ENCODE data around the gene TPD52L3.
A peak's percentile ranks its signal among the peaks of the same experiment; 100 is the strongest.

Gene TPD52L3

DNA sequence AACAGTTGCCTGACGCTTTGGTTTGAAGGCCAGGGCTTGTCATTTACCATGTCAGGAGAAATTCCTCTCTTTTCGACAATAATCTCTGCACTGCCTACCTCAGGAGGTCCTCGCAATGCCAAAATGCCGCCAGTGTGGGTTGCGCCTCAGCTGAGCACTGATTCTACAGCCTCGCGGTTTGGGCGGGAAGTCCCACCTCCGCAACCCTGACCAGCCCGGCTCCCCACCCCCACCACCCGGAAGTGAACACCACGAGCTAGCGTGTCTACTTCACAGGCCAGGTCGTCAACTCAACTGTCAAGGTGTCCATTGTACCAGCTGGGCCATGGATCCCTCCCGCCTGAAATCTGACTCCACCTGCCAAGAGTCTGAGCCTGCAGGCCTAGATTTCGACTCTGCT is at the start of gene TPD52L3:
Gene TPD52L3, plus strand, starts transcription at position 273 of the 400 bp plus-strand sequence. CDS start 221 bp downstream, outside the sequence.
- no peak for DNase-seq (ENCODE audit: low read depth in 2 of 2)

DNA sequence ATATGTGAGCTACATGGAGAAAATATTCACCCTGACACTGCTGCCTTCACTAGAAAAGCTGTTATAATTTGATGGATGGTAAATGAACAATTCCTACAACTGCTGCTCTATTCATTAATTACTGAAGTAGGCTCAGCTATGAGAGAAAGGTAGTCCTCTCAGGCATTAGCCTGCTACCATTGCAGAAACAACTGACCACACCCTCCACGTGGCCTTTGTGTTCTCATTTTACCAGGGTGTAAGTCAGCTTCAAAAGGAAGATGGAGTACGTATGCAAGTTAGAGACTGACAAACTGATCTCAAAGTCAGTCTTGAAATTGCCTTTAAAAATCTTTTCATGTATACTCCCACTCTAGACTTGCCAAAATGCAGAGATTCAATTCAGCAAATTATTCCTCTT is 26.3 kb upstream of the TPD52L3 start:
- DNase-seq (ENCODE audit: low read depth in 2 of 2): no peak

DNA sequence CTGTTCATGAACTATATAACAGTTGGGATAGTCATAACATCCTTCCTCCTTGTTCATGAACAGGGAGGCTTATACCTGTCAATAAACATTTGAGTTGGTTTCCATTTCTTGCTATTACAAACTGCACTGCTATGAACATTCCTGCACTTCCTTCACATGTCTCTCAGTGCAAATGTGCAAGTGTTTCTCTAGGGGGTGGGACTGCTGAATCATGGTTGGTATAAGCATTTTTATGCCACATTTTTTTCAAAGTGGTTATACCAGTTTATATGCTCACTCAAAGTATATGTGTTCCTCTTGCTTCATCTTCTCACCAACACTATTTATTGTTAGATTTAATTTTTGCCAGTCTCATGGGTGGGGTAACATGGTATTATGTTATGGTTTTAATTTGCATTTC is 25.8 kb upstream of the TPD52L3 start:
- no peak for DNase-seq (ENCODE audit: low read depth in 2 of 2)

DNA sequence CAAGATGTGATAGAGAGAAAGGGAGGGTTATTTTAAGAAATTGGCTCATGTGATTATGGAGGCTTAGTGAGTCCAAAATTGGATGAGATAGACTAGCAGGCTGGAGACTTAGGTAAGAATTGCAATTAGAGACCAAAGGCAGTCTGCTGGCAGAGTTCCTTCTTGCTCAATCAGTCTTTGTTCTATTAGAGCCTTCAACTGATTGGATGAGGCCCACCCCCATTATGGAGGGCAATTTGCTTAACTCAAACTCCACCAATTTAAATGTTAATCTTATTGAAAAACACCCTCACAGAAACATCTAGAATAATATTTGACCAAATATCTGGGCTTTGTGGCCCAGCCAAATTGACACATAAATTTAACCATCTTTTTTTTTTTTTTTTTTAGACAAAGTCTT is 23.9 kb upstream of the TPD52L3 start:
- DNase-seq (ENCODE audit: low read depth in 2 of 2): no peak

DNA sequence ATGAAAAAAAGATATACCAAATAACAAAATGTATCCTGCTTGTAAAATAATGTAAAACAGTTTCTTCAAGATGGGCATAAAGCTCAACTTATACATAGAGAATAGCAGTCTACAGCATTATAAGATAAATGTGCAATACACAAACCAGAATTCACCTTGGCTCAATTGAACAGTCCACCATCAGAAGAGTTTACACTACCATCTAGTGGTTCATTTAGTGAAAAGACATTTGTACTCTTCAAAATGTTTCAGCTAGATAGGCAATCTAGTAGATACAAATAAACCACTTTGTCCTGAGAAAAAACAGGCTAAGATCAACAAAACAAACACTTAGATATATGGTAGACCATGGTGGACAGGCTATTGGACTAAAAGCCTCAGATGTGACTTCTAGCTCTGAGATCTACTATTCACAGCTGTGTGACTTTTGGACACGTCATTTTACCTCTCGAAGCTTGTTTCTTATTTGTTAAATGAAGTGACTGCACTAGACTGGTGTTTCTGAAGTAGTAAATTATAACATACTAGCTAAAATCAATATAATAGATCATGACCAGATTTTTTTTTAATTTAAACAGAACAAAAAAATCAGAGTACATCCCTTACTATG is 22.1 kb upstream of the TPD52L3 start:
- no peak for DNase-seq (ENCODE audit: low read depth in 2 of 2)

DNA sequence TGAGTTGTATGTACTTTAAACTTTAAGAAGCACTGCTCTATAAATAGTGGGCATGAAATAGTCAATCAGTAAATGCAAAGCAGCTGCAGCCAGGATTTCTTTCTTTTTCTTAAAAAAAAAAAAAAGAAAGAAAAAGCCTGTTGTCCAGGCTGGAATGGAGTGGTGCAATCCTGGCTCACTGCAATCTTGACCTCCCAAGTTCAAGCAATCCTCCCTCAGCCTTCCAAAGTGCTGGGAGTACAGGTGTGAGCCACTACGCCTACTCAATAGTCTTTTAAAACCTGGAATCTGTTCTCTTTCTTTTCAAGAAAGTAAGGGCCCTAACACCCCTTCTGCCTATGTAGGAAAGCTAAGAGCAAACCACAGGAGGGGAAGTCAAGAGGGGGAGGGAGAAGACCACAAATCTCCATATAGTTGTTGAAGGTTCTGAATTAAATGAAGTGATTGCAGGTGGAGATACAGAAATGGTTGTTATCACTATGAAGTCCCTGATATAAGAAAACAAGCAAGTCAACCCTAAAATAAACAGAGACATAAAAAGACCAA is 20.6 kb upstream of the TPD52L3 start:
- DNase-seq (ENCODE audit: low read depth in 2 of 2): no peak

DNA sequence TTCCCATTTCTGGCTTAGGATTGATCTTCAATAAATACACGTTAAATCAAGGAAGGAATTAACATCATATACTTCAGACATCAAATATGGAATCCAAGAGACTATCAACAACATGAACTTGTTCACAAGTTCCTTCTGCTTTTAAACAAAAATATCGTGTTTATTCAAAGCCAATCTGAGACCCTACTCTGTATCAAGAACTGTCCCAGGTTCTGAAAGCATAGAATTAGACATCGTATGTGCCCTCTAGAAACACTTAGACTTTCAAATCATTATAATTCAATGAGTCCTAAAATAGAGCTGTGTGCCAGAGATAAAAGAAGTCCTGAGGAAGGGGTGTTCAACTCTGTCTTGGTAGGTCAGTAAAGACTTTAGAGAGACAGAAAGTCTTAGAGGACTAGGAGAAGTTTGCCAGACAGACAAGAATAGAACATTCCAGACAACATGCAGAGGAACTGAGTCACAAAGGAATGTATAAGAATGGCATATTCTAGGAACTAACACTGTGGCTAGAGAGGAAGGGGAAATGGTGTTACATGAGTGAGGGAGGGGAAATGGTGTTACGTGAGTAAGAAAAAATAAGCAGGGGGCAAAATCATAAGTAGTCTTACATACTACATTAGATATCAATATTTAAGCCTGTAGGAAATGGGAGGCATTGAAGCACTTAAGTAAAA is 2.9 kb downstream of the TPD52L3 start:
- DNase-seq (ENCODE audit: low read depth in 2 of 2): no peak

DNA sequence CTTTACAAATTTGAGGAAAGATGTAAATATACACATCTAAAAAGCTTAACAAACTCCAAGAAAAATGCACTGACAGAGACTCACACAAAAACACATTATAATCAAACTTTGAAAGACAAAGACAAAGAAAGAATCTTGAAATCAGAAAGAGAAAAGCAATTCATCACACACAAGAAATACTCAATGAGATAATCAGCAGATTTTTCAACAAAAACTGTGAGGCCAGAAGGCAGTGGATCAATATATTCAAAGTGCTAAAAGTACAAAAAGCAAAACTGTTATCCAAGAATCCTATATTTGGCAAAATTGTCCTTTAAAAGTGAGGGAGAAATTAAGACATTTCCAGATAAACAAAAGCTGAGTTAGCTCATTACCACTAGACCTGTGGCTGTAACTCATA is 6.1 kb downstream of the TPD52L3 start:
- no peak for DNase-seq (ENCODE audit: low read depth in 2 of 2)

DNA sequence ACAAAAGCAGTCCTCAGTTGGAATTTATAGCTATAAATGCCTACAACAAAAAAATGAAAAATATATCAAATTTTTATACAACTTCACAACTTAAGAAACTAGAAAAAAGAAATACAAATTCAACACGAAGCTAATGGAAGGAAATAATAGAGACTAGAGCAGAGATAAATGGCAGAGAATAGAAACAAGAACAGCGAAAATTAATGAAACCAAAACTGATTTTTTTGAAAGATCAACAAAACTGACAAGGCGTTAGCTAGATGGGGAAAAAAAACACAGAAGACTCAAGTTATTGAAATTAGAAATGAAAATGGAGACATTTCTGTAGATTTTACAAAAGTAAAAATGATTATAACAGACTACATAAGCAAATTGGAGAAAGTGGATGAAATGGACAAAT is 20.6 kb downstream of the TPD52L3 start:
- no peak for DNase-seq (ENCODE audit: low read depth in 2 of 2)

DNA sequence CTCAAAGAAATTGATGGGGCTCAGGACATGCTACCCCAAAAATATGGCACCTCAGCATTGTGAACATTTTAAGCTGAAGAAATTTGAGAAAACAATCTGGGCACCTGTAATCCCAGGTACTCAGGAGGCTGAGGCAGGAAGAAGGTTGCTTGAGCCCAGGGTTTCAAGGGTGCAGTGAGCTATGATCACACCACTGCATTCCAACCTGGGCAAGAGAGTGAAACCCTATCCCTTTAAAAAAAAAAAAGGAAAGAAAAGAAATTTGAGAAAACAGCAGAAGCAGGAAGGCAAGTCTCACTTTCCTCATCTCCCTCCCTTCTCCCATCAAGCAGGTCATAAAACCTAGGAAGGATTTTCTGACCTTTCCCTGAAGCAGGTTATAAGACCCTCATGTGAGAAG is 23.6 kb downstream of the TPD52L3 start:
- no peak for DNase-seq (ENCODE audit: low read depth in 2 of 2)

DNA sequence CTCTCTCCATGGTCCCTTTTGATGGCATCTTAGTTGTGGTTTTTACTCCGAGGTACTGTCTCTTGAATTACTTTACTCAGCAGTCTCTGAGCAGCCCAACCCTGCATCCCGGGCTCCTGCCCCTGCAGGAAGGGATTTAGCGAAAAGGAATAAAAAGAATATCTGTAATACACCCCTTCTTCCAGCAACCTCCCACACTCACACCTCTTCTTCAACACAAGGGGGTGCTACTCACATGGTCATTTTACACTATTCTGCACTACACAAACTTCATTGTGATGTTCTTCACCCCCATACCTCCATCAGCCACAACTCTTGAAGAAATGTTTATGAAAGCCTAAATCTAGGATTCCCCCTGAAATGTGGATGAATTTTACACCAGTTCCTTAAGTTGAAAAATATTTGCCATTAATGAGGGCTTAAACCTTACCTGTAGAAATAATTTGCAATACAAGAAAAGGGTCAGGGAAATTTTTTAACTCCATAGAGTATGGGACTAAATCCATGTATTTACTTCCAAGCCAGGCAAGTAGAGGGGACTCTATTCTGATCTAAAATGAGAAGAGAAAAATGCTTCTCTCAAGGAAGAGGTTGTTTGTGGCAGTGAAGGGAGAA is 26.0 kb downstream of the TPD52L3 start:
- DNase-seq (ENCODE audit: low read depth in 2 of 2): peak in 1 of 2 donors; percentile 2

DNA sequence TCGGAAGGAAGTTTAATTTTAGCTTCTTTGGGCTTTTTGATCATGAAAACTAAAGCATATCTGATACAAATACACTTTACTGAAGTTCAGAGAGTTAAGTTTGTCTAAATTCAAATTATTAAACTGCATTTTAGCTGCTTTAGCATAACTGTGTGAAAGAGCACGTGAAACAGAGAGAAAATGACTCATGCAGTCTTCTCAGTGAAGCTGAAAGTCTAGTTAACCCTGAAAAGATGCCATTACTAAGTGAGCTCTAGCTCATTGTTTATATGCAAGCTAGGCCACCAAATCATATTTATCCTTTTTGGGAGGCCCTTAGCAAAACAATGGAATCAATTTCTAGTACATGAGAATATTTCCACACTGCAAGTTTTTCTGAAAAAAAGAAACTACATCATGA is 27.6 kb downstream of the TPD52L3 start:
- DNase-seq (ENCODE audit: low read depth in 2 of 2): no peak

DNA sequence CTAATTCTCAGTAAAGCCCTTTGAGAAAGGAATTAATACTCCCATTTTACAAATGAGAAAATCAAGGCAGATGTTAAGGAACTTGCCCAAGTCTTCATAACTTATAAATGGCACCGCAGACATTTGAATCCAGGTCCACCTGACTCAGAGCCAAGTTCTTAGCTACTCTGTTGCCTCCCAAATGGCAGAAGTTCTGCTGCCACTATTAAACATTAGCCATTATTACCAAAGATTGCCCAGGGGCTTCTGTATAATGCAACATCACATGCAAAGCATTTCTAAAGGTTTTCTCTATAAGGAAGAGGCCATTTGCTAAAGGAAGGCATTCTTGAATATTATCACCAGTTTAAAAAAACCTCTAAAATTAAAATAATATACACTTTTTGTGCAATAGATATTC is 28.3 kb downstream of the TPD52L3 start:
- no peak for DNase-seq (ENCODE audit: low read depth in 2 of 2)

DNA sequence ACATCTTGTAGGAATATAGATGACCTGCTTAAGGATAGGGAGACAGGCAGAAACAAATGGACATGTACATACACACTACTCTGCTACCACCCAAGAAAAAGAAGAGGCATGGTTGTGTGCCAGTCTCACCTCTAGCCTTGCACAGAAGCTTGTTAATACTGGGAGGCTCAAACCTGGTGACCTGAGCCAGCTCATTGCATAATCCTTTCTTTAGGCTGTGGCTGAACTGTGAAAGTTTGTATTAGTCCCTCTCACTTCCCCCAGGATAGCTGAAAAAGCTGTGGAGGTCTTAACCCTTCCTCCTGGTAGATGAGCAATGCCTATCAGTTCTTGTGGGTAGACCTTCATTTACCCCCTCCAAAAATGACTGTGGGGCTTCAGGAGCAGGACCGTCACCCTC is 28.7 kb downstream of the TPD52L3 start:
- no peak for DNase-seq (ENCODE audit: low read depth in 2 of 2)

DNA sequence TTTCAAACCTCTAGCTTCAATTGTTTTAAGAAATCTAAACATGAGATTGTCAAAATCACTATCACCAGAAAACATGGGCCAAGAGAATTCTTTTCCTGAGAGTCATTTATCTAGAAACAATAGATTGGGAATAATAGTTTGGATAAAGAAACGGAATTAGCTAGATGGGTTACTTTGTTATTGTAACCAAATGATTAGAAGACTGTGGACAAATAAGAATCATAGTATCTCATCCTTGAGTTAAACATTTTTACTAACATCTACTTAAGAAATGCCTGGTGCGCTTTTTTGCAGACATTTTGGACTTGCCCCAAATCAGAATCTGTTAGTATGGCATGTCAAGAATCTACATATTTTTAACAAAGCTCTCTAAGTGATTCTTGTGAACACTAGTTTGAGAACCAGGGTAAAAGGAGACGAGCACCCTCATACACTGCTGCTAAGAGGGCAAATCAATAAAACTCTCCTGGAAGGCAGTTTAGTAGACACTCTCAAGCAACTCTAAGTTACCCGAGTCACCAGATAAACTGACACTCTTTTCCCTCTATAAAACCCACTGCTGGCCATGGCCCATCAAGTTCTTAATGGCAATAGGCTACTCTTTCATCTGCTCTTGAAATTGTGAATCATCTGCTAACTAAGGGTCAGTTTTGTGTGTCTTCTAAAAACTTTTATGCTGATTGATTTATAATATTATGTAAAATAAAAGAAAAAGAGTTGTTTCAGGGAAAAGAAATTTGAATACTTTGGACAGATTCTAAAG is 39.1 kb downstream of the TPD52L3 start:
- no peak for DNase-seq (ENCODE audit: low read depth in 2 of 2)

DNA sequence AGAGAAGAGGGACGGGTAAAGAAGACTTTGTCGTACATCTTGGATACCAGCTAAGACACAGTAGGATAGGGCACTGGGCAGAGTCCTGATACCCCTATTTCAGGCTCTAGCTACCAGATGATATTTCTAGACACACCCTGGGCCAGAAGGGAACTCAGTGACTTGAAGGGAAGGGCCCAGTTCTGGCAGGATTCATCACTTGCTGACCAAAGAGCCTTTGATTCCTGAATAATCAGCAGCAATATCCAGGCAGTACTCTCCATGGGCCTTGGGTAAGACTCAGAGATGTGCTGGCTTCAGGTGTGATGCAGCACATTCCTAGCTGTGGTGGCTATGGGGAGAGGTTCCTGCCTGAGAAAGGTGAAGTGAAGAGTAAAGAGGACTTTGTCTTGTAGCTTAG is 40.7 kb downstream of the TPD52L3 start:
- no peak for DNase-seq (ENCODE audit: low read depth in 2 of 2)

All from stimulated activated CD4-positive, alpha-beta T cell treated with anti-CD3 and anti-CD28 coated beads, Interleukin-15, amount 100 ng/mL, for 48 hours (primary cell).